HG03064 (cell line): ENCODE measurements around the gene MRPL34.

Experiments used
- ATAC-seq: cut with Tn5 transposase; IDR thresholded peaks from one replicate; pipeline ENCODE4 v1.9.1; 2021; ENCODE audit warnings: low read depth; ENCODE audit not compliant: unreplicated experiment

The MRPL34 gene

GRCh38 chr19:17339088-17339741, 33.5 kb downstream of the MRPL34 start:
- no peak for ATAC-seq

GRCh38 chr19:17340302-17340870, 34.7 kb downstream of the MRPL34 start:
- no peak for ATAC-seq

GRCh38 chr19:17340871-17341357, 35.2 kb downstream of the MRPL34 start:
- no peak for ATAC-seq

GRCh38 chr19:17341386-17341785, 35.7 kb downstream of the MRPL34 start:
- ATAC-seq = no peak

GRCh38 chr19:17341845-17342244, 36.2 kb downstream of the MRPL34 start:
- ATAC-seq = no peak

GRCh38 chr19:17346109-17346671, 40.5 kb downstream of the MRPL34 start:
- ATAC-seq = no peak

GRCh38 chr19:17347361-17347760, 41.7 kb downstream of the MRPL34 start:
- ATAC-seq = no peak

- no peak for ATAC-seq
Observed at GRCh38 chr19:17347877-17348276, 42.2 kb downstream of the MRPL34 start.

GRCh38 chr19:17348700-17349099, 43.0 kb downstream of the MRPL34 start:
- ATAC-seq = no peak

GRCh38 chr19:17351815-17352435, 46.3 kb downstream of the MRPL34 start:
- no peak for ATAC-seq

GRCh38 chr19:17352608-17353280, 47.1 kb downstream of the MRPL34 start:
- no peak for ATAC-seq

GRCh38 chr19:17353386-17353785, 47.7 kb downstream of the MRPL34 start:
- ATAC-seq = no peak
